ENCODE results near the gene EEF2K. TPM values are rescaled to one million over a fixed set of nuclear protein-coding genes. Genes with fewer than 3 reads are reported as not detected.
A peak's percentile ranks its signal among the peaks of the same experiment; 100 is the strongest.

EEF2K gene
- polyA plus RNA-seq, 2 of the 4 experiments (the other 2 are of a cell fraction), result 8.2 to 9.4 TPM

- peak; percentile 44 for TF ChIP-seq POLR2A (IDR thresholded peaks at IDR 0.05; ENCODE audit: low read length)
- TF ChIP-seq USF2 (IDR thresholded peaks at IDR 0.05), result peak; percentile 85
- TF ChIP-seq SREBF2 (IDR thresholded peaks at IDR 0.05), result peak; percentile 92
- TF ChIP-seq RFX5 (IDR thresholded peaks at IDR 0.05), result peak; percentile 25; the same call in 1 of the 2 replicates
These were observed 91.2 kb downstream of the EEF2K start, which contains the start of gene POLR3E (continued) for GRCh38 chr16:22297114-22297870.

DNA sequence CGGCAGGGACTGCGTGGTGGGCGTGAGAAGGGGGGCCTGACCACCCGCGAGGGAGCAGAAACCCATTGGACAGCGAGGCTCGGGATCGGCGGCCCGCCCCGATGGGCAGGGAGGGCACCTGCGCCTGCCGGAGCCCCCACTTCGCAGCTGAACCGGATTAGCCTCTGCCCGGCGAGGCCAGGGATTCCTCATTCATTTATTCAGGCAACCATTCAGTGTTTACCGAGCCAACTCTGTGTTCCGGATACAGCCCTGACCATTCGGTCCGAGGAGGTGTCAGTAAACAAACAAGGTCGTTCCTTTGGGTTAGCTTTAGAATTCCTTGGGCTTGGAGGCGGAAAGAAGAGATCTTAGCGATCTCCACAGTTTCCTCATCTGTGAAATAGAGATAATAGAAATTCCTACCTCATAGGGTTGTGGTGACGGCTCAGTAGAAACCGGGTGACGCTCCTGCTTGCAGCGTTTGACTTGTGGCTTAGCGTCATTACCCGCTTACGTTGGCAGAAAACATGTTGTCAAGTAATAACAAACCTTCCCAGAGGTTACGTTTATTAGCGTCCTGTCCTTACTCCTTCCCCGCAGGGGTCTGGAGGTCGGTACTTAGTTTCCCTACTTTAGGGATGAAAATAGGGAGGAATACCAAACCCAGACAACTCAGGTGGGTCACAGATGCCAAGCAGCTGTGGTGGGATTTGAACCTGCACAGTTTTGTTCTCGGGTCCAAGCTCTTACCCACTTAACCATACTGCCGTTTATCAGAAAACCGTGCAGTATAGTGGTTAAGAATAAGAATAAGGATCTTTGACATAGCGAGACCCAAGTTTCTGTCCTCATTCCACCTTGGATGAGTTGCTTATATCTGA is 92.0 kb downstream of the EEF2K start:
- ATAC-seq (peak; percentile 76 to 79), DNase-seq (ENCODE audit: low read depth in 1 of 2, low spot score in 1 of 2) (peak; percentile 95), FAIRE-seq (no peak)
- Histone ChIP-seq H3K4me3 (peak overlapping the region; percentile 94), H3K27ac (peak overlapping the region; percentile 94 to 98), H3K4me1 (peaks cover 11% of the 10 kb centered on the region; the same call in 2 of the 3 replicates), H3K9me3 (no peaks in the 10 kb centered on the region), H3K4me2 (peak overlapping the region; percentile 68)
- WGBS (ENCODE audit: missing lambda C conversion rate), result 1% methylated on average over 24 of the region's 39 CpGs
- POLR2A ChIA-PET, result interaction anchor here (0.6 to 1.5 kb wide), 4 partner anchors 13 to 107 kb away, joined by 3 to 6 read pairs (median 6); partner anchors contain the start of gene EEF2K
- TF ChIP-seq PBX3 (IDR thresholded peaks at IDR 0.05), result peak; percentile 72; the same call in 1 of the 2 replicates
- TF ChIP-seq, protein P1, sequence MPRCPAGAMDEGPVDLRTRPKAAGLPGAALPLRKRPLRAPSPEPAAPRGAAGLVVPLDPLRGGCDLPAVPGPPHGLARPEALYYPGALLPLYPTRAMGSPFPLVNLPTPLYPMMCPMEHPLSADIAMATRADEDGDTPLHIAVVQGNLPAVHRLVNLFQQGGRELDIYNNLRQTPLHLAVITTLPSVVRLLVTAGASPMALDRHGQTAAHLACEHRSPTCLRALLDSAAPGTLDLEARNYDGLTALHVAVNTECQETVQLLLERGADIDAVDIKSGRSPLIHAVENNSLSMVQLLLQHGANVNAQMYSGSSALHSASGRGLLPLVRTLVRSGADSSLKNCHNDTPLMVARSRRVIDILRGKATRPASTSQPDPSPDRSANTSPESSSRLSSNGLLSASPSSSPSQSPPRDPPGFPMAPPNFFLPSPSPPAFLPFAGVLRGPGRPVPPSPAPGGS (IDR thresholded peaks at IDR 0.05), result 0 out of 3 replicates have a peak, but pooled peaks have one; percentile 43
- no peak for TF ChIP-seq FOSL2 (IDR thresholded peaks at IDR 0.05)
- no peak; the same call in 1 of the 2 replicates for TF ChIP-seq FOSL2 (CRISPR knock-in tag; IDR thresholded peaks at IDR 0.05)
- TF ChIP-seq MAZ (IDR thresholded peaks at IDR 0.05; ENCODE audit: borderline replicate concordance, low read depth, low read length), result no peak; the same call in 1 of the 2 replicates
- 0 out of 3 replicates have a peak, but pooled peaks have one; percentile 8 for TF ChIP-seq SMC3 (IDR thresholded peaks at IDR 0.05)
- peak; percentile 89 for TF ChIP-seq MAFK (IDR thresholded peaks at IDR 0.05; ENCODE audit: partially characterized antibody)
- TF ChIP-seq POLR2AphosphoS2 (conservative IDR thresholded peaks at IDR 0.05; ENCODE audit: low read length), result peak; percentile 100
- TF ChIP-seq, protein P2, sequence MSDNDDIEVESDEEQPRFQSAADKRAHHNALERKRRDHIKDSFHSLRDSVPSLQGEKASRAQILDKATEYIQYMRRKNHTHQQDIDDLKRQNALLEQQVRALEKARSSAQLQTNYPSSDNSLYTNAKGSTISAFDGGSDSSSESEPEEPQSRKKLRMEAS (IDR thresholded peaks at IDR 0.05), result peak; percentile 54
- peak; percentile 97 for TF ChIP-seq HOXA7 (CRISPR knock-in tag; IDR thresholded peaks at IDR 0.05)
- peak; percentile 98 for TF ChIP-seq TFCP2L1 (CRISPR knock-in tag; IDR thresholded peaks at IDR 0.05)
- TF ChIP-seq NPAS2 (CRISPR knock-in tag; IDR thresholded peaks at IDR 0.05; ENCODE audit: borderline replicate concordance), result no peak
- TF ChIP-seq JUN (IDR thresholded peaks at IDR 0.05), result peak; percentile 95 to 97
- peak; percentile 92 for TF ChIP-seq RARB (CRISPR knock-in tag; IDR thresholded peaks at IDR 0.05)
- TF ChIP-seq HOXB5 (CRISPR knock-in tag; IDR thresholded peaks at IDR 0.05), result peak; percentile 80; the same call in 1 of the 2 replicates
- peak; percentile 75; the same call in 1 of the 2 replicates for TF ChIP-seq HMGXB4 (CRISPR knock-in tag; IDR thresholded peaks at IDR 0.05; ENCODE audit: borderline replicate concordance)
- peak; percentile 89; the same call in 1 of the 2 replicates for TF ChIP-seq TP53 (CRISPR knock-in tag; IDR thresholded peaks at IDR 0.05)
- TF ChIP-seq SREBF2 (IDR thresholded peaks at IDR 0.05), result peak; percentile 83
- TF ChIP-seq ZC3H11A (IDR thresholded peaks at IDR 0.05), result no peak
- no peak for TF ChIP-seq CBX8 (IDR thresholded peaks at IDR 0.05)
- peak; percentile 36; the same call in 1 of the 2 replicates for TF ChIP-seq GATA3 (IDR thresholded peaks at IDR 0.05; ENCODE audit: borderline replicate concordance)
- peak; percentile 98 for TF ChIP-seq FOSB (CRISPR knock-in tag; IDR thresholded peaks at IDR 0.05)
- peak in 1 of 2 experiments; percentile 32; a peak in 1 of 4 replicates for TF ChIP-seq CEBPB (IDR thresholded peaks at IDR 0.05)
- CTCF ChIA-PET, result interaction anchor here (0.6 to 16.3 kb wide), 8 partner anchors 7 to 98 kb away, joined by 3 to 320 read pairs (median 6); partner anchors contain the start of gene EEF2K
